GM18499 (cell line): ENCODE results near the gene RAB39B.
A peak's percentile ranks its signal among the peaks of the same experiment; 100 is the strongest.
"Not testable (repeated sequence)": the region's sequence is repeated elsewhere in the genome, so short reads cannot be mapped to it uniquely, and the experiment has no call there.

Source experiments
- ATAC-seq: cut with Tn5 transposase; IDR thresholded peaks from one replicate; pipeline ENCODE4 v1.9.1; 2021; ENCODE audit warnings: moderate number of reproducible peaks; ENCODE audit not compliant: insufficient read depth, unreplicated experiment

RAB39B gene

GRCh38 chrX:155263854-155264628 lies at the start of gene RAB39B:
RAB39B (minus strand) TSS chrX:155264491; CDS start chrX:155264288, 203 bp downstream.
- peak; percentile 77 for ATAC-seq

- ATAC-seq, result no peak
These were observed 49.5 kb upstream of the RAB39B start for GRCh38 chrX:155313766-155314165.

GRCh38 chrX:155293771-155294170 lies 29.5 kb upstream of the RAB39B start:
- ATAC-seq, result no peak

- ATAC-seq, result no peak
These were observed 15.6 kb upstream of the RAB39B start for GRCh38 chrX:155279873-155280272.

- no peak for ATAC-seq
These were observed 6.7 kb upstream of the RAB39B start for GRCh38 chrX:155270969-155271368.

- not testable (repeated sequence) for ATAC-seq
These were observed 3.7 kb upstream of the RAB39B start for GRCh38 chrX:155267995-155268394.

- ATAC-seq, result no peak
These were observed 2.1 kb upstream of the RAB39B start for GRCh38 chrX:155266439-155266838.

- ATAC-seq, result no peak
These were observed 1.1 kb downstream of the RAB39B start for GRCh38 chrX:155262970-155263754.

- ATAC-seq, result no peak
These were observed 4.5 kb downstream of the RAB39B start for GRCh38 chrX:155259752-155260151.

GRCh38 chrX:155251391-155251790 lies 12.9 kb downstream of the RAB39B start:
- ATAC-seq, result no peak

GRCh38 chrX:155247497-155247896 lies 16.8 kb downstream of the RAB39B start:
- ATAC-seq, result no peak

- ATAC-seq, result no peak
These were observed 17.5 kb downstream of the RAB39B start for GRCh38 chrX:155246748-155247147.

- ATAC-seq, result no peak
These were observed 22.0 kb downstream of the RAB39B start for GRCh38 chrX:155242300-155242699.

GRCh38 chrX:155237719-155238118 lies 26.6 kb downstream of the RAB39B start:
- ATAC-seq, result no peak

- ATAC-seq, result no peak
These were observed 28.4 kb downstream of the RAB39B start for GRCh38 chrX:155235891-155236290.

GRCh38 chrX:155231163-155231562 lies 33.1 kb downstream of the RAB39B start:
- ATAC-seq, result peak; percentile 64

- no peak for ATAC-seq
These were observed 38.5 kb downstream of the RAB39B start for GRCh38 chrX:155225774-155226173.

- not testable (repeated sequence) for ATAC-seq
These were observed 40.5 kb downstream of the RAB39B start for GRCh38 chrX:155223746-155224145.

GRCh38 chrX:155221351-155221750 lies 42.9 kb downstream of the RAB39B start:
- ATAC-seq, result no peak

- no peak for ATAC-seq
These were observed 45.5 kb downstream of the RAB39B start for GRCh38 chrX:155218777-155219176.

- no peak for ATAC-seq
These were observed 47.3 kb downstream of the RAB39B start for GRCh38 chrX:155216940-155217440.
